SK-N-SH (cell line): ENCODE data around the gene RASA3. TPM values are rescaled to one million over a fixed set of nuclear protein-coding genes. Genes with fewer than 3 reads are reported as not detected.
"Not testable (repeated sequence)": the region's sequence is repeated elsewhere in the genome, so short reads cannot be mapped to it uniquely, and the experiment has no call there.

Experiments
- CTCF ChIA-PET: fragments of 300-600, 350-600 bp; formaldehyde crosslinking; extraction: SDS; loops from one replicate; lab custom pipeline; 2021; lab: Yijun Ruan, JAX
- POLR2A ChIA-PET: fragments of 350-600 bp; sonication (Branson Sonifier 250); formaldehyde crosslinking; extraction: SDS; loops from one replicate; lab custom pipeline; 2020; ENCODE audit warnings: antibody characterized with exemption, inconsistent platforms; lab: Yijun Ruan, JAX
- DNase-seq: peaks from one replicate; pipeline ENCODE4 v3.0.0; 2012
- H2AFZ ChIP-seq: fragments of 200-600 bp; sonication (generic); 2 replicates; pipeline ENCODE4 v1.8.1; 2016; ENCODE audit warnings: antibody characterized with exemption, mild to moderate bottlenecking, low read depth
- H3F3A ChIP-seq: fragments of 200-600 bp; sonication (generic); replicated peaks from 2 replicates; pipeline ENCODE3; 2016; ENCODE audit warnings: antibody characterized with exemption, mild to moderate bottlenecking; ENCODE audit not compliant: insufficient read depth
- H3K27ac ChIP-seq, 2 experiments: fragments of 200-500 bp in 1 of 2; fragments of 200-600 bp in 1 of 2; sonication (Bioruptor generic) in 1 of 2; sonication (generic), shearing (Covaris generic) in 1 of 2; 2 replicates each; pipeline versions ENCODE4 v1.5.1 to v1.6.1; 2014 to 2016; ENCODE audit warnings: low read depth in 2 of 2, inconsistent platforms in 1 of 2, low read length in 1 of 2, mild to moderate bottlenecking in 1 of 2, mixed read lengths in 1 of 2
- H3K27me3 ChIP-seq: fragments of 200-600 bp; sonication (generic), shearing (Covaris generic); 2 replicates; pipeline ENCODE4 v1.6.1; 2016; ENCODE audit warnings: mixed run types; ENCODE audit not compliant: insufficient read depth
- H3K36me3 ChIP-seq, 2 experiments: fragments of 200-500 bp in 1 of 2; fragments of 200-600 bp in 1 of 2; sonication (Bioruptor generic) in 1 of 2; sonication (generic) in 1 of 2; replicated peaks in 1 of 2; 2 replicates each; pipeline versions ENCODE3 to v1.5.1; 2014 to 2016; ENCODE audit warnings: low read length in 1 of 2, mild to moderate bottlenecking in 1 of 2; ENCODE audit not compliant: insufficient read depth in 2 of 2, control insufficient read depth in 1 of 2
- H3K4me1 ChIP-seq, 2 experiments: fragments of 200-500 bp in 1 of 2; fragments of 200-600 bp in 1 of 2; sonication (Bioruptor generic) in 1 of 2; sonication (generic), shearing (Covaris generic) in 1 of 2; 2 replicates each; pipeline versions ENCODE4 v1.5.1 to v1.6.1; 2014 to 2016; ENCODE audit warnings: low read depth in 1 of 2, low read length in 1 of 2, mixed run types in 1 of 2; ENCODE audit not compliant: insufficient read depth in 2 of 2, control insufficient read depth in 1 of 2
- H3K4me2 ChIP-seq: fragments of 200-600 bp; sonication (generic), shearing (Covaris generic); 2 replicates; pipeline ENCODE4 v1.6.1; 2017; ENCODE audit warnings: mixed run types
- H3K4me3 ChIP-seq, 2 experiments: fragments of 200-500 bp in 1 of 2; fragments of 200-600 bp in 1 of 2; sonication (Bioruptor generic) in 1 of 2; sonication (generic), shearing (Covaris generic) in 1 of 2; 2 replicates each; pipeline versions ENCODE4 v1.5.1 to v1.8.1; 2014 to 2016; ENCODE audit warnings: low read depth in 2 of 2, inconsistent platforms in 1 of 2, low read length in 1 of 2, mild to moderate bottlenecking in 1 of 2, mixed read lengths in 1 of 2, moderate library complexity in 1 of 2
- H3K79me2 ChIP-seq: fragments of 200-600 bp; sonication (generic); 2 replicates; pipeline ENCODE4 v1.8.1; 2017; ENCODE audit warnings: mild to moderate bottlenecking; ENCODE audit not compliant: insufficient read depth
- H3K9ac ChIP-seq: fragments of 200-600 bp; sonication (generic); 2 replicates; pipeline ENCODE4 v1.6.1; 2017; ENCODE audit warnings: mixed run types
- H3K9me2 ChIP-seq: fragments of 200-600 bp; sonication (generic); 2 replicates; pipeline ENCODE4 v1.6.1; 2017; ENCODE audit warnings: mixed run types
- H3K9me3 ChIP-seq: fragments of 200-600 bp; sonication (generic); 2 replicates; pipeline ENCODE4 v1.6.1; 2017; ENCODE audit warnings: mixed run types, mild to moderate bottlenecking, moderate library complexity
- H4K20me1 ChIP-seq: fragments of 200-600 bp; sonication (generic); 2 replicates; pipeline ENCODE4 v1.6.1; 2017; ENCODE audit warnings: mild to moderate bottlenecking, mixed run types; ENCODE audit not compliant: insufficient read depth
- EZH2phosphoT487 ChIP-seq: fragments of 200-600 bp; sonication (generic); IDR thresholded peaks from 2 replicates; pipeline ENCODE4 v1.6.1; 2017; ENCODE audit warnings: low read depth, mixed run types, mild to moderate bottlenecking, antibody characterized with exemption, moderate library complexity, borderline replicate concordance
- FOSL2 ChIP-seq: IDR thresholded peaks from 2 replicates; pipeline ENCODE4 v1.4.0; 2012; ENCODE audit warnings: low read depth, mild to moderate bottlenecking, moderate library complexity, borderline replicate concordance
- FOXJ3 ChIP-seq: sonication (generic); formaldehyde crosslinking; IDR thresholded peaks from 2 replicates; pipeline ENCODE4 v1.5.1; 2020; ENCODE audit warnings: mild to moderate bottlenecking, missing genetic modification reagents
- FOXM1 ChIP-seq: IDR thresholded peaks from 2 replicates; pipeline ENCODE4 v1.4.0; 2012; ENCODE audit warnings: low read depth, mild to moderate bottlenecking
- GABPA ChIP-seq: IDR thresholded peaks from 2 replicates; pipeline ENCODE4 v1.4.0; 2012; ENCODE audit warnings: low read depth, mild to moderate bottlenecking
- GATA2 ChIP-seq: sonication (generic); formaldehyde crosslinking; IDR thresholded peaks from 2 replicates; pipeline ENCODE4 v1.5.0; 2020; ENCODE audit warnings: mild to moderate bottlenecking, missing genetic modification reagents
- IRF3 ChIP-seq: fragments of 150-350 bp; IDR thresholded peaks from 2 replicates; pipeline ENCODE4 v1.6.1; 2016; ENCODE audit warnings: mild to moderate bottlenecking, low read depth, low read length
- JUND ChIP-seq: IDR thresholded peaks from 2 replicates; pipeline ENCODE4 v1.4.0; 2012
- MAX ChIP-seq: IDR thresholded peaks from 2 replicates; pipeline ENCODE4 v1.4.0; 2012; ENCODE audit warnings: low read depth
- MEF2A ChIP-seq: IDR thresholded peaks from 2 replicates; pipeline ENCODE4 v1.4.0; 2012; ENCODE audit warnings: low read depth, borderline replicate concordance
- MXI1 ChIP-seq: IDR thresholded peaks from 2 replicates; pipeline ENCODE4 v1.6.1; 2012; ENCODE audit warnings: mild to moderate bottlenecking, low read depth, low read length, improper control_type of control experiment
- POLR2AphosphoS5 ChIP-seq: IDR thresholded peaks from 2 replicates; pipeline ENCODE4 v1.6.1; 2012; ENCODE audit warnings: low read depth, low read length
- RAD21 ChIP-seq: IDR thresholded peaks from 2 replicates; pipeline ENCODE4 v1.6.1; 2012; ENCODE audit warnings: mild to moderate bottlenecking, low read length
- RCOR1 ChIP-seq: fragments of 150-350 bp; IDR thresholded peaks from 2 replicates; pipeline ENCODE4 v1.6.1; 2017; ENCODE audit warnings: antibody characterized with exemption, low read length
- REST ChIP-seq: IDR thresholded peaks from 2 replicates; pipeline ENCODE4 v1.6.1; 2012; ENCODE audit warnings: mild to moderate bottlenecking, low read depth, low read length, moderate library complexity
- RFX5 ChIP-seq: IDR thresholded peaks from 2 replicates; pipeline ENCODE4 v1.6.1; 2012; ENCODE audit warnings: mild to moderate bottlenecking, improper control_type of control experiment, low read length
- SIN3A ChIP-seq: IDR thresholded peaks from 2 replicates; pipeline ENCODE4 v1.6.1; 2012; ENCODE audit warnings: low read depth, mild to moderate bottlenecking, low read length, moderate library complexity, borderline replicate concordance
- TEAD4 ChIP-seq: IDR thresholded peaks from 2 replicates; pipeline ENCODE4 v1.4.0; 2012; ENCODE audit warnings: mild to moderate bottlenecking, borderline replicate concordance; ENCODE audit not compliant: insufficient read depth
- USF1 ChIP-seq: IDR thresholded peaks from 2 replicates; pipeline ENCODE4 v1.4.0; 2012; ENCODE audit warnings: low read depth, borderline replicate concordance
- USF2 ChIP-seq: fragments of 150-350 bp; IDR thresholded peaks from 2 replicates; pipeline ENCODE4 v1.6.1; 2017; ENCODE audit warnings: antibody characterized with exemption, low read length, low read depth, borderline replicate concordance
- WGBS: methylation state at CpG from one replicate; pipeline ENCODE4 v1.1.6; 2017; ENCODE audit warnings: low lambda C conversion rate; 5-methylcytosine and 5-hydroxymethylcytosine counted together
- polyA plus RNA-seq, 3 experiments: library from polyadenylated mRNA; depleted of rRNA; stranded (reverse); fragments of >200 nt; gene quantifications; 2 replicates each; pipeline ENCODE4 v1.2.3, GENCODE V29; 2012

Gene RASA3
- polyA plus RNA-seq, 1 of the 3 experiments (the other 2 are of a cell fraction), result 25.1 TPM

GRCh38 chr13:114076329-114077090 lies 55.9 kb downstream of the RASA3 start:
- peaks cover 21 to 29% of the 10 kb centered on the region in 2 experiments for H3K36me3 ChIP-seq
- peaks cover 84% of the 10 kb centered on the region for H3K79me2 ChIP-seq
- no peak for DNase-seq
- TF ChIP-seq IRF3 (no peak), MAX (no peak), TEAD4 (no peak), POLR2AphosphoS5 (no peak), USF2 (no peak), JUND (no peak), REST (no peak), FOXM1 (no peak), FOSL2 (no peak), EZH2phosphoT487 (no peak), SIN3A (no peak), MEF2A (no peak), RCOR1 (no peak), FOXJ3 (CRISPR knock-in tag) (no peak), RAD21 (no peak), USF1 (no peak), GABPA (no peak), GATA2 (no peak), MXI1 (no peak), RFX5 (no peak)
- no peak overlapping the region for H3K27ac ChIP-seq
- WGBS, result 96% methylated on average over 29 of the region's 35 CpGs
- no peak overlapping the region for H3K4me3 ChIP-seq
- H3K9me3 ChIP-seq, result no peaks in the 10 kb centered on the region
- no peak overlapping the region for H2AFZ ChIP-seq
- peaks cover 58% of the 10 kb centered on the region for H4K20me1 ChIP-seq
- H3K9me2 ChIP-seq, result no peaks in the 10 kb centered on the region
- CTCF ChIA-PET, result interaction anchor here (0.7 to 1.2 kb wide), 2 partner anchors 12 to 27 kb away, joined by 3 read pairs; no protein-coding TSS in a partner anchor
- H3K27me3 ChIP-seq, result no peaks in the 10 kb centered on the region
- no peak overlapping the region for H3K4me2 ChIP-seq
- peaks cover 7 to 21% of the 10 kb centered on the region in 2 experiments; a peak in 3 of 4 replicates for H3K4me1 ChIP-seq
- POLR2A ChIA-PET, result no interaction called here
- peaks cover 11% of the 10 kb centered on the region for H3F3A ChIP-seq
- H3K9ac ChIP-seq, result no peak overlapping the region

GRCh38 chr13:114075811-114076210 lies 56.6 kb downstream of the RASA3 start:
- H3K4me2 ChIP-seq, POLR2A ChIA-PET, H3K27me3 ChIP-seq, DNase-seq, H3K9me2 ChIP-seq, H3K9ac ChIP-seq, H3K9me3 ChIP-seq, H2AFZ ChIP-seq, CTCF ChIA-PET, H3K4me3 ChIP-seq, H3K27ac ChIP-seq: not testable (repeated sequence)
- Histone ChIP-seq H3F3A (peaks cover 17% of the 10 kb centered on the region), H3K36me3 (peaks cover 23 to 33% of the 10 kb centered on the region in 2 experiments), H3K4me1 (peaks cover 7 to 21% of the 10 kb centered on the region in 2 experiments; a peak in 3 of 4 replicates), H4K20me1 (peaks cover 51% of the 10 kb centered on the region), H3K79me2 (peaks cover 82% of the 10 kb centered on the region)
- over 99% methylated on average over 23 of the region's 45 CpGs for WGBS
